H9 (cell line): ENCODE results near the gene OSBP2. TPM values are rescaled to one million over a fixed set of nuclear protein-coding genes. Genes with fewer than 3 reads are reported as not detected.

ENCODE experiments used
- DNase-seq: peaks from one replicate; pipeline ENCODE4 v3.0.0-alpha.2; 2017
- H2AFZ ChIP-seq: one replicate; pipeline ENCODE4 v1.6.1; 2013; ENCODE audit warnings: mild to moderate bottlenecking, low read length, control low read depth, moderate library complexity
- H2AK5ac ChIP-seq: 2 replicates; pipeline ENCODE4 v1.6.1; 2013; ENCODE audit warnings: low read length, control low read depth, mixed read lengths; ENCODE audit not compliant: insufficient read length
- H2BK120ac ChIP-seq: one replicate; pipeline ENCODE4 v1.6.1; 2013; ENCODE audit warnings: low read depth, mild to moderate bottlenecking, low read length, control low read depth, inconsistent platforms; ENCODE audit not compliant: poor library complexity, severe bottlenecking
- H2BK12ac ChIP-seq: 2 replicates; pipeline ENCODE4 v1.6.1; 2013; ENCODE audit warnings: low read length, control low read depth, mixed read lengths, low read depth; ENCODE audit not compliant: insufficient read length
- H2BK15ac ChIP-seq: 2 replicates; pipeline ENCODE4 v1.6.1; 2013; ENCODE audit warnings: low read depth, low read length, control low read depth
- H2BK20ac ChIP-seq: one replicate; pipeline ENCODE4 v1.6.1; 2013; ENCODE audit warnings: low read depth, mild to moderate bottlenecking, low read length, control low read depth, inconsistent platforms; ENCODE audit not compliant: poor library complexity, severe bottlenecking
- H2BK5ac ChIP-seq: 2 replicates; pipeline ENCODE4 v1.6.1; 2013; ENCODE audit warnings: low read length, control low read depth, mixed read lengths; ENCODE audit not compliant: insufficient read length
- H3K14ac ChIP-seq: 2 replicates; pipeline ENCODE4 v1.6.1; 2013; ENCODE audit warnings: low read length, control low read depth; ENCODE audit not compliant: insufficient read depth
- H3K18ac ChIP-seq: 2 replicates; pipeline ENCODE4 v1.6.1; 2013; ENCODE audit warnings: low read depth, mild to moderate bottlenecking, mixed read lengths, low read length, control low read depth; ENCODE audit not compliant: insufficient read length
- H3K23ac ChIP-seq: 2 replicates; pipeline ENCODE4 v1.6.1; 2013; ENCODE audit warnings: low read length, control low read depth, mixed read lengths, low read depth; ENCODE audit not compliant: insufficient read length
- H3K23me2 ChIP-seq: 2 replicates; pipeline ENCODE4 v1.6.1; 2013; ENCODE audit warnings: low read depth, mild to moderate bottlenecking, mixed read lengths, low read length, control low read depth; ENCODE audit not compliant: insufficient read length, poor library complexity, severe bottlenecking
- H3K27ac ChIP-seq: 2 replicates; pipeline ENCODE4 v1.5.1; 2013; ENCODE audit warnings: low read length, control low read depth, mixed read lengths, low read depth; ENCODE audit not compliant: insufficient read length
- H3K27me3 ChIP-seq: 2 replicates; pipeline ENCODE4 v1.6.1; 2013; ENCODE audit warnings: low read length, control low read depth, inconsistent platforms; ENCODE audit not compliant: insufficient read depth
- H3K4ac ChIP-seq: 2 replicates; pipeline ENCODE4 v1.6.1; 2013; ENCODE audit warnings: low read depth, mild to moderate bottlenecking, control low read depth, inconsistent platforms, low read length, moderate library complexity
- H3K4me1 ChIP-seq: 2 replicates; pipeline ENCODE4 v1.6.1; 2013; ENCODE audit warnings: low read length, control low read depth, inconsistent platforms; ENCODE audit not compliant: insufficient read depth
- H3K4me2 ChIP-seq: 2 replicates; pipeline ENCODE4 v1.6.1; 2013; ENCODE audit warnings: low read length, control low read depth, mixed read lengths; ENCODE audit not compliant: insufficient read length, insufficient read depth
- H3K56ac ChIP-seq: 2 replicates; pipeline ENCODE4 v1.6.1; 2013; ENCODE audit warnings: low read depth, mild to moderate bottlenecking, mixed read lengths, low read length, control low read depth; ENCODE audit not compliant: insufficient read length
- H3K79me1 ChIP-seq: 2 replicates; pipeline ENCODE4 v1.6.1; 2013; ENCODE audit warnings: low read depth, mild to moderate bottlenecking, moderate library complexity, low read length, control low read depth, inconsistent platforms; ENCODE audit not compliant: insufficient read depth, poor library complexity, severe bottlenecking
- H3K79me2 ChIP-seq: 2 replicates; pipeline ENCODE4 v1.6.1; 2013; ENCODE audit warnings: low read length, control low read depth, inconsistent platforms; ENCODE audit not compliant: insufficient read depth
- H3K9ac ChIP-seq: 2 replicates; pipeline ENCODE4 v1.6.1; 2013; ENCODE audit warnings: low read length, control low read depth, mixed read lengths; ENCODE audit not compliant: insufficient read length; ENCODE audit errors: extremely low read depth
- H3K9me3 ChIP-seq: one replicate; pipeline ENCODE4 v1.6.1; 2013; ENCODE audit warnings: low read depth, low read length, inconsistent platforms; ENCODE audit not compliant: control insufficient read depth
- H3T11ph ChIP-seq: one replicate; pipeline ENCODE4 v1.6.1; 2013; ENCODE audit warnings: mild to moderate bottlenecking, low read length, control low read depth, inconsistent platforms
- H4K20me1 ChIP-seq: one replicate; pipeline ENCODE4 v1.6.1; 2013; ENCODE audit not compliant: control insufficient read depth, insufficient read length, insufficient read depth
- H4K5ac ChIP-seq: 2 replicates; pipeline ENCODE4 v1.6.1; 2013; ENCODE audit warnings: low read depth, mild to moderate bottlenecking, mixed read lengths, low read length, control low read depth; ENCODE audit not compliant: insufficient read length
- H4K8ac ChIP-seq: replicated peaks from 2 replicates; pipeline ENCODE4 v1.6.1; 2013; ENCODE audit warnings: low read length, control low read depth, mixed read lengths, low read depth; ENCODE audit not compliant: insufficient read length
- H4K91ac ChIP-seq: 2 replicates; pipeline ENCODE4 v1.6.1; 2013; ENCODE audit warnings: low read depth, mild to moderate bottlenecking, moderate library complexity, mixed read lengths, low read length, control low read depth; ENCODE audit not compliant: insufficient read length
- H3K27ac Mint-ChIP-seq, 3 experiments: 2 replicates in 2 of 3; 3 replicates in 1 of 3; pipeline ENCODE4 v1.8.0; 2020 to 2021; ENCODE audit warnings: mixed read lengths in 3 of 3, mild to moderate bottlenecking in 1 of 3, moderate library complexity in 1 of 3
- H3K27me3 Mint-ChIP-seq: 2 replicates; pipeline ENCODE4 v1.8.0; 2021; ENCODE audit warnings: low read depth, mild to moderate bottlenecking, moderate library complexity, mixed read lengths
- H3K36me3 Mint-ChIP-seq, 3 experiments: 2 replicates in 2 of 3; 3 replicates in 1 of 3; pipeline ENCODE4 v1.8.0; 2020 to 2021; ENCODE audit warnings: low read depth in 3 of 3, mixed read lengths in 3 of 3; ENCODE audit not compliant: insufficient read depth in 1 of 3
- H3K4me1 Mint-ChIP-seq, 2 experiments: 2 replicates each; pipeline ENCODE4 v1.8.0; 2020; ENCODE audit warnings: mixed read lengths in 2 of 2
- H3K4me3 Mint-ChIP-seq, 2 experiments: 2 replicates in 1 of 2; 3 replicates in 1 of 2; pipeline ENCODE4 v1.8.0; 2020 to 2021; ENCODE audit warnings: mild to moderate bottlenecking in 2 of 2, mixed read lengths in 2 of 2, moderate library complexity in 1 of 2
- H3K9me3 Mint-ChIP-seq, 2 experiments: 2 replicates in 1 of 2; 3 replicates in 1 of 2; pipeline ENCODE4 v1.8.0; 2020; ENCODE audit warnings: mild to moderate bottlenecking in 2 of 2, mixed read lengths in 2 of 2, moderate library complexity in 1 of 2
- CTCF ChIP-seq: fragments of 200-600 bp; sonication (generic); conservative IDR thresholded peaks from 3 replicates; pipeline ENCODE4 v1.8.0; 2021; ENCODE audit warnings: antibody characterized with exemption, mild to moderate bottlenecking
- WGBS: extraction: QIAGEN DNeasy Blood & Tissue Kit; methylation state at CpG from one replicate; pipeline ENCODE4 v1.1.7; 2013; ENCODE audit warnings: missing lambda C conversion rate, low lambda C conversion rate, mixed read lengths; ENCODE audit not compliant: insufficient read length; ENCODE audit errors: extremely low coverage; 5-methylcytosine and 5-hydroxymethylcytosine counted together
- total RNA-seq: library from RNA; stranded (reverse); gene quantifications from 2 replicates; pipeline ENCODE4 v1.2.1, GENCODE V29; 2021

OSBP2 gene
- total RNA-seq, 1 experiment from 2014 or later = 3.4 TPM

- Mint-ChIP-seq H3K9me3 (no peaks in the 10 kb centered on the region; a peak in 1 of 5 replicates), H3K4me1 (peaks cover 10 to 11% of the 10 kb centered on the region in 2 experiments), H3K36me3 (peaks cover 3 to 10% (median 5%) of the 10 kb centered on the region in 3 experiments; a peak in 4 of 7 replicates), H3K27me3 (no peaks in the 10 kb centered on the region), H3K27ac (no peak overlapping the region), H3K4me3 (no peak overlapping the region)
- H4K91ac ChIP-seq = no peak overlapping the region
- H3K18ac ChIP-seq = no peak overlapping the region
- no peak overlapping the region for H4K8ac ChIP-seq
- no peak overlapping the region for H2BK5ac ChIP-seq
- H3K4me2 ChIP-seq = no peak overlapping the region
- H3K27me3 ChIP-seq = no peaks in the 10 kb centered on the region
- H3K27ac ChIP-seq = no peak overlapping the region
- no peak overlapping the region for H2AK5ac ChIP-seq
- no peaks in the 10 kb centered on the region for H3K79me2 ChIP-seq
- no peak overlapping the region for H3K23ac ChIP-seq
- H3K79me1 ChIP-seq = no peaks in the 10 kb centered on the region
- no peak overlapping the region for H3K56ac ChIP-seq
- H3K23me2 ChIP-seq = no peaks in the 10 kb centered on the region
- H3K9me3 ChIP-seq = no peaks in the 10 kb centered on the region
- H2BK15ac ChIP-seq = no peak overlapping the region
- no peak overlapping the region for H3K14ac ChIP-seq
- H3T11ph ChIP-seq = no peak overlapping the region
- H2BK120ac ChIP-seq = no peak overlapping the region
- H3K4ac ChIP-seq = no peak overlapping the region
- WGBS = no CpG with 5 or more reads among the region's 5 CpGs
- no peak overlapping the region for H2BK20ac ChIP-seq
- H2AFZ ChIP-seq = no peak overlapping the region
- peak; percentile 4 for DNase-seq
- no peaks in the 10 kb centered on the region for H3K4me1 ChIP-seq
- no peak overlapping the region for H2BK12ac ChIP-seq
- no peaks in the 10 kb centered on the region for H4K20me1 ChIP-seq
- no peak overlapping the region for H4K5ac ChIP-seq
- no peak for TF ChIP-seq CTCF
- H3K9ac ChIP-seq = no peak overlapping the region
Observed at GRCh38 chr22:30887861-30888260, 193.2 kb downstream of the OSBP2 start.
